IPS-NIHi11 (cell line): Measurements from ENCODE around the gene TRDMT1.

Experiments
- DNase-seq: peaks from one replicate; pipeline ENCODE4 v3.0.0; 2012; ENCODE audit warnings: mixed read lengths, low spot score

Gene TRDMT1

GRCh38 chr10:17171141-17171641, 30.3 kb downstream of the TRDMT1 start:
- no peak for DNase-seq

- no peak for DNase-seq
These were observed 31.7 kb downstream of the TRDMT1 start for GRCh38 chr10:17169803-17170202.

GRCh38 chr10:17166699-17167098, 34.8 kb downstream of the TRDMT1 start:
- DNase-seq, result no peak

GRCh38 chr10:17162828-17163227, 38.6 kb downstream of the TRDMT1 start:
- no peak for DNase-seq

- no peak for DNase-seq
These were observed 39.7 kb downstream of the TRDMT1 start for GRCh38 chr10:17161775-17162174.

- DNase-seq, result no peak
These were observed 44.4 kb downstream of the TRDMT1 start for GRCh38 chr10:17157024-17157423.

- no peak for DNase-seq
These were observed 45.6 kb downstream of the TRDMT1 start for GRCh38 chr10:17155826-17156225.

GRCh38 chr10:17154116-17154515, 47.4 kb downstream of the TRDMT1 start:
- DNase-seq, result no peak

GRCh38 chr10:17153321-17153720, 48.2 kb downstream of the TRDMT1 start:
- no peak for DNase-seq

- DNase-seq, result no peak
These were observed 49.8 kb downstream of the TRDMT1 start for GRCh38 chr10:17151716-17152115.

- no peak for DNase-seq
These were observed 53.5 kb downstream of the TRDMT1 start for GRCh38 chr10:17147884-17148489.

GRCh38 chr10:17146892-17147291, 54.6 kb downstream of the TRDMT1 start:
- no peak for DNase-seq

- DNase-seq, result no peak
These were observed 56.2 kb downstream of the TRDMT1 start for GRCh38 chr10:17145239-17145638.

- no peak for DNase-seq
These were observed 56.7 kb downstream of the TRDMT1 start for GRCh38 chr10:17144757-17145156.

- DNase-seq, result no peak
These were observed 57.4 kb downstream of the TRDMT1 start for GRCh38 chr10:17144032-17144431.

GRCh38 chr10:17143055-17143690, 58.3 kb downstream of the TRDMT1 start:
- DNase-seq, result no peak

GRCh38 chr10:17141504-17142229, 59.8 kb downstream of the TRDMT1 start:
- DNase-seq, result no peak

- DNase-seq, result no peak
These were observed 61.1 kb downstream of the TRDMT1 start for GRCh38 chr10:17140386-17140761.

GRCh38 chr10:17138460-17139042, 62.9 kb downstream of the TRDMT1 start:
- no peak for DNase-seq

GRCh38 chr10:17134737-17135260, 66.7 kb downstream of the TRDMT1 start:
- no peak for DNase-seq

GRCh38 chr10:17134282-17134681, 67.2 kb downstream of the TRDMT1 start:
- no peak for DNase-seq

- DNase-seq, result no peak
These were observed 71.7 kb downstream of the TRDMT1 start, which contains the start of gene CUBN for GRCh38 chr10:17129741-17130140. Gene CUBN, minus strand, starts transcription at chr10:17129811. Its CDS starts 46 bp downstream, at chr10:17129765.
